ENCODE results near the gene LPAR5.

LPAR5 gene

GRCh38 chr12:6626654-6627283 lies 9.0 kb downstream of the LPAR5 start:
- TF ChIP-seq POLR2AphosphoS5 (IDR thresholded peaks at IDR 0.05; ENCODE audit: low read depth, low read length), result no peak
- no peak for TF ChIP-seq SIN3A (IDR thresholded peaks at IDR 0.05; ENCODE audit: borderline replicate concordance, insufficient read depth, low read length)
- TF ChIP-seq TAF1 (IDR thresholded peaks at IDR 0.05; ENCODE audit: borderline replicate concordance, insufficient read depth, low read length), result no peak
- no peak for TF ChIP-seq FOXP2 (optimal IDR thresholded peaks at IDR 0.05; ENCODE audit: borderline replicate concordance, extremely low read depth, extremely low read length, insufficient read depth)
- TF ChIP-seq, protein P1, sequence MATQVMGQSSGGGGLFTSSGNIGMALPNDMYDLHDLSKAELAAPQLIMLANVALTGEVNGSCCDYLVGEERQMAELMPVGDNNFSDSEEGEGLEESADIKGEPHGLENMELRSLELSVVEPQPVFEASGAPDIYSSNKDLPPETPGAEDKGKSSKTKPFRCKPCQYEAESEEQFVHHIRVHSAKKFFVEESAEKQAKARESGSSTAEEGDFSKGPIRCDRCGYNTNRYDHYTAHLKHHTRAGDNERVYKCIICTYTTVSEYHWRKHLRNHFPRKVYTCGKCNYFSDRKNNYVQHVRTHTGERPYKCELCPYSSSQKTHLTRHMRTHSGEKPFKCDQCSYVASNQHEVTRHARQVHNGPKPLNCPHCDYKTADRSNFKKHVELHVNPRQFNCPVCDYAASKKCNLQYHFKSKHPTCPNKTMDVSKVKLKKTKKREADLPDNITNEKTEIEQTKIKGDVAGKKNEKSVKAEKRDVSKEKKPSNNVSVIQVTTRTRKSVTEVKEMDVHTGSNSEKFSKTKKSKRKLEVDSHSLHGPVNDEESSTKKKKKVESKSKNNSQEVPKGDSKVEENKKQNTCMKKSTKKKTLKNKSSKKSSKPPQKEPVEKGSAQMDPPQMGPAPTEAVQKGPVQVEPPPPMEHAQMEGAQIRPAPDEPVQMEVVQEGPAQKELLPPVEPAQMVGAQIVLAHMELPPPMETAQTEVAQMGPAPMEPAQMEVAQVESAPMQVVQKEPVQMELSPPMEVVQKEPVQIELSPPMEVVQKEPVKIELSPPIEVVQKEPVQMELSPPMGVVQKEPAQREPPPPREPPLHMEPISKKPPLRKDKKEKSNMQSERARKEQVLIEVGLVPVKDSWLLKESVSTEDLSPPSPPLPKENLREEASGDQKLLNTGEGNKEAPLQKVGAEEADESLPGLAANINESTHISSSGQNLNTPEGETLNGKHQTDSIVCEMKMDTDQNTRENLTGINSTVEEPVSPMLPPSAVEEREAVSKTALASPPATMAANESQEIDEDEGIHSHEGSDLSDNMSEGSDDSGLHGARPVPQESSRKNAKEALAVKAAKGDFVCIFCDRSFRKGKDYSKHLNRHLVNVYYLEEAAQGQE (IDR thresholded peaks at IDR 0.05; ENCODE audit: insufficient read depth in 1 of 2, low read depth in 2 of 2, low read length in 2 of 2), result no peak

GRCh38 chr12:6620885-6621274 lies 14.9 kb downstream of the LPAR5 start:
- TF ChIP-seq POLR2AphosphoS5 (IDR thresholded peaks at IDR 0.05; ENCODE audit: low read depth, low read length) (no peak), SIN3A (IDR thresholded peaks at IDR 0.05; ENCODE audit: borderline replicate concordance, insufficient read depth, low read length) (no peak), FOXP2 (optimal IDR thresholded peaks at IDR 0.05; ENCODE audit: borderline replicate concordance, extremely low read depth, extremely low read length, insufficient read depth) (no peak), TAF1 (IDR thresholded peaks at IDR 0.05; ENCODE audit: borderline replicate concordance, insufficient read depth, low read length) (no peak)
- TF ChIP-seq, protein P1 (IDR thresholded peaks at IDR 0.05; ENCODE audit: insufficient read depth in 1 of 2, low read depth in 2 of 2, low read length in 2 of 2), result no peak

GRCh38 chr12:6620137-6620884 lies 15.4 kb downstream of the LPAR5 start:
- TF ChIP-seq POLR2AphosphoS5 (IDR thresholded peaks at IDR 0.05; ENCODE audit: low read depth, low read length), result no peak
- TF ChIP-seq, protein P1 (IDR thresholded peaks at IDR 0.05; ENCODE audit: insufficient read depth in 1 of 2, low read depth in 2 of 2, low read length in 2 of 2), result no peak
- no peak for TF ChIP-seq SIN3A (IDR thresholded peaks at IDR 0.05; ENCODE audit: borderline replicate concordance, insufficient read depth, low read length)
- no peak for TF ChIP-seq TAF1 (IDR thresholded peaks at IDR 0.05; ENCODE audit: borderline replicate concordance, insufficient read depth, low read length)
- TF ChIP-seq FOXP2 (optimal IDR thresholded peaks at IDR 0.05; ENCODE audit: borderline replicate concordance, extremely low read depth, extremely low read length, insufficient read depth), result no peak

DNA sequence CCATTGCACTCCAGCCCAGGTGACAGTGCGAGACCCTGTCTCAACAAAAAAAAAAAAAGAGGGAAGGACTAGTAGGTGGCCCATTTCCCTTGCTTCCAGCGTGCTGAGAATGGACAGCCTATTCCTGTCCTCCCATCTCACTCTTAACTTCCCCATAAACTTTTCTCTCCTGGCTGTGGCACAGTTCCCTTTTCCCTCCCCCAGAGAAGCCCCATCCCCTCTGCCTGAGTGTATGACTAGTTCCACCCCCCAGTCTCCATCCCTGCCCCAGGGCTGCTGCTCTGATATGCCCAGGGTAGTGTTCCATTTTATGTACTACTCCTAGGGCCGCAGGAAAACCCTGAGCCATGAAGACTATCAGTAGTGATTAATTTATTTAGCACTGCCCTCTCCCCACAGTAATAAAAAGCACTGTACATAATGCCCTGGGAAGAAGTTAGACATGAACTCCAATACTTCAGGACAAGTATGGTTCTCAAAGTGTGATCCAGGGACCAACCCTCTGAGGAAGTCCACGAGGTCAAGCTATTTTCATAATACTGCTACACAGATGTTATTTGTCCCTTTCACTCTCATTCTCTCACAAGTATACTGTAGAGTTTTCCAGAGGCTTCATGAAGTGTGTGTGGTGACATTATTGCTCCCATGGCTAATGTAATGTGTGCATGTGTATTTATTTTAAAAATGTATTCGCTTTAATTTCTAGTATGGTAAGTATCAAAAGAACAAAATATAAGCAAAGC lies 17.1 kb downstream of the LPAR5 start:
- TF ChIP-seq SIN3A (IDR thresholded peaks at IDR 0.05; ENCODE audit: borderline replicate concordance, insufficient read depth, low read length), result no peak
- TF ChIP-seq, protein P1 (IDR thresholded peaks at IDR 0.05; ENCODE audit: insufficient read depth in 1 of 2, low read depth in 2 of 2, low read length in 2 of 2), result no peak
- TF ChIP-seq TAF1 (IDR thresholded peaks at IDR 0.05; ENCODE audit: borderline replicate concordance, insufficient read depth, low read length), result no peak
- no peak for TF ChIP-seq POLR2AphosphoS5 (IDR thresholded peaks at IDR 0.05; ENCODE audit: low read depth, low read length)
- TF ChIP-seq FOXP2 (optimal IDR thresholded peaks at IDR 0.05; ENCODE audit: borderline replicate concordance, extremely low read depth, extremely low read length, insufficient read depth), result no peak

Data from PFSK-1 (cell line).